Bladder microvascular endothelial cell (primary cell): ENCODE data around the gene UNC93A. TPM values are rescaled to one million over a fixed set of nuclear protein-coding genes. Genes with fewer than 3 reads are reported as not detected.

ENCODE experiments used
- total RNA-seq: library from RNA; depleted of rRNA; stranded (reverse); fragments of >200 nt; gene quantifications from 2 replicates; pipeline ENCODE4 v1.2.3, GENCODE V29; 2014

The UNC93A gene
- not detected in 2 replicates for total RNA-seq

DNA sequence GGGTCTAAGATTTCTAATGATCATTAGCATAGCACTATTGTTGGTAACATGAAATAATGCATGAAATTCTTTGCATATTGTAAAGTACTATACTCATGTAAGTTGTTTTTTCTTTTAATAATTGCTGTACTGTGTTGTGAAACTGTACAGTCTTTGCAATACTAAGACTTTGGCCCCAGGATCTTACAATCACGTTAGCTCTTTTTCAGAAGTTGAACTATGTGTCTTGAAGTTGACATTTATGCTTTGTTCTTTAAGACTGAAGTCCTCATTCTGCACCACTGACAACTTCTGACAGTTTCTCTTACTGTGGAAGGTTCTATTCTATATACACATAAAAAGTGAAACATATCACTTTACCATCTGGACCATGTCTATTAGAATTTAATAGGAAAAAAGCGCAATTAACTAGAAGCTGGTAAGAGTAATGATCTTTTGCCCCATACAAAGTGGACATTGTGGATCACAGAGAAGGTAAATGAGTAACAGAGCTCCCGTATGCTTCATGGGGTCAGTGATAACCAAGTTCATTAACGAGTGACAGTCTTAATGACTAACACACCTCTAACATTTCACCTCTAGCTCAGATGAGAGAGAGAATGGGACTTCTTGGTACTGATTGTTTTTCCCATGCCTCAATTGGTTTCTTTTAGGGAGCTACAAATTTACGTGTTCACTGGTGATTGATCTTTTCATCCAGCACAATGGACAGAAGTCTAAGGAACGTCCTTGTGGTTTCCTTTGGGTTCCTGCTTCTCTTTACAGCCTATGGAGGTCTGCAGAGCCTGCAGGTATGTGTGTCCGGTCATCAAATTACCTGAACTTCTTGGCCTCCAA lies at the start of gene UNC93A:
TSS of gene UNC93A (plus strand) at position 530 of the 837 bp plus-strand sequence. CDS start at position 705, 175 bp downstream.

Other genes starting within 250 kb of the UNC93A start
- not detected in 2 replicates for gene CCR6, start 168.2 kb upstream of the UNC93A start, total RNA-seq
- not detected in 2 replicates for gene GPR31, start 133.3 kb upstream of the UNC93A start, total RNA-seq
- not detected in 2 replicates for gene TTLL2, start 33.8 kb downstream of the UNC93A start, total RNA-seq